Chondrocyte (in vitro differentiated cells): ENCODE measurements around the gene RSPH6A. TPM values are rescaled to one million over a fixed set of nuclear protein-coding genes. Genes with fewer than 3 reads are reported as not detected.

ENCODE experiments used
- DNase-seq: peaks from one replicate; pipeline ENCODE4 v3.0.0; 2021; ENCODE audit warnings: mixed read lengths, low spot score
- H3K27ac Mint-ChIP-seq: one replicate; pipeline ENCODE4 v1.8.0; 2021; ENCODE audit warnings: mild to moderate bottlenecking, moderate library complexity, mixed read lengths; ENCODE audit not compliant: unreplicated experiment
- H3K27me3 Mint-ChIP-seq: 2 replicates; pipeline ENCODE4 v1.8.0; 2021; ENCODE audit warnings: low read depth, mixed read lengths
- H3K36me3 Mint-ChIP-seq: 2 replicates; pipeline ENCODE4 v1.8.0; 2021; ENCODE audit warnings: low read depth, mixed read lengths
- H3K4me1 Mint-ChIP-seq: 2 replicates; pipeline ENCODE4 v1.8.0; 2021; ENCODE audit warnings: low read depth, mild to moderate bottlenecking, mixed read lengths
- H3K4me3 Mint-ChIP-seq: one replicate; pipeline ENCODE4 v1.8.0; 2021; ENCODE audit warnings: mild to moderate bottlenecking, moderate library complexity, mixed read lengths; ENCODE audit not compliant: unreplicated experiment
- H3K9me3 Mint-ChIP-seq: 2 replicates; pipeline ENCODE4 v1.8.0; 2021; ENCODE audit warnings: low read depth, mixed read lengths
- total RNA-seq: library from RNA; stranded (reverse); gene quantifications from 3 replicates; pipeline ENCODE4 v1.2.1, GENCODE V29; 2021
- TF ChIP-seq, protein P1 (sequence below): fragments of 200-600 bp; sonication (generic); IDR thresholded peaks from 2 replicates; pipeline ENCODE4 v1.5.0; 2021; ENCODE audit warnings: antibody characterized with exemption, mild to moderate bottlenecking, moderate library complexity

RSPH6A gene
- total RNA-seq, 1 donor from 2014 or later: 0.15 TPM

DNA sequence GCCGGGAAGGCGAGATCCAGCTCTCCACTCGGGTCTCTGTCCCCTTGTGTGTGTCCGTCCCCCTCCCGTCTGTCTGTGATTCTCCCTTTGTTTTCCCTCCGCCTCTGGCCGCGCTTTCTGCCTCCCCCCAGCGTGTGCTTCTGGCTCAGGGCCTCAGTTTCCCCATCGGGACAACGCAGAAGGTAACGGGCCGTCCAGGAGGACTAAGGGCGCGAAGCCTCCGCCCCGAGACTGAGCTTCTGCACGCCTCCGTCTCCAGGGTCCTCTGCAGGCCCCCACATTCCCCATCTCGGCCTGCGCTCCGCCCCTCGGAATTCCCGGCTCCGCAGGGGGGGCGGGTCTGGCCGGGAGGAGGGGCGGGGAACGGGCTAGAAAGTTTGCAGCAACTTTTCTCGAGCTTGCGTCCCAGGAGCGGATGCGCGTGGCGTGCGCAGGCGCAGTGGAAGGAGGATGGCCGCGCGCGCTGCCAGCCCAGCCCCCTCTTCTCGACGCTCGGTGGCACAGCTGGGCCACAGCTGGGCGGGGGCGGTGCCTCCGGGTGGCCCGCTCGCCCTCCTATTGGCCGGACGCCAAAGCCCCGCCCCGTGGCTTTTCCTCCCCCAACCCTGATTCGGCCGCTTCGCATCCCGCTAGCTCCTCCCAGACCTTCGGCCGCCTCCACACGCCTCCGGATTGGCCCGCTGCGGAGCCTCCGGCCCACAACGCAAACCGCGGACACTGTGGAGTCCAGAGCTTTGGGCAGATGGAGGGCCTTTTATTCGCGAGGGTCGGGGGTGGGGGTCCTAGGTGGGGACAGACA, 45.9 kb downstream of the RSPH6A start, which contains the start of gene SIX5:
Gene SIX5 (minus strand): TSS at position 269 of the 799 bp plus-strand sequence. CDS start 408 bp downstream, outside the sequence.
- H3K36me3 Mint-ChIP-seq: peaks cover 3% of the 10 kb centered on the region
- peak within 1 kb of the TSS; percentile 99 for H3K27ac Mint-ChIP-seq
- no peaks in the 10 kb centered on the region for H3K27me3 Mint-ChIP-seq
- peak within 1 kb of the TSS; percentile 95 for H3K4me3 Mint-ChIP-seq
- TF ChIP-seq, protein P1, sequence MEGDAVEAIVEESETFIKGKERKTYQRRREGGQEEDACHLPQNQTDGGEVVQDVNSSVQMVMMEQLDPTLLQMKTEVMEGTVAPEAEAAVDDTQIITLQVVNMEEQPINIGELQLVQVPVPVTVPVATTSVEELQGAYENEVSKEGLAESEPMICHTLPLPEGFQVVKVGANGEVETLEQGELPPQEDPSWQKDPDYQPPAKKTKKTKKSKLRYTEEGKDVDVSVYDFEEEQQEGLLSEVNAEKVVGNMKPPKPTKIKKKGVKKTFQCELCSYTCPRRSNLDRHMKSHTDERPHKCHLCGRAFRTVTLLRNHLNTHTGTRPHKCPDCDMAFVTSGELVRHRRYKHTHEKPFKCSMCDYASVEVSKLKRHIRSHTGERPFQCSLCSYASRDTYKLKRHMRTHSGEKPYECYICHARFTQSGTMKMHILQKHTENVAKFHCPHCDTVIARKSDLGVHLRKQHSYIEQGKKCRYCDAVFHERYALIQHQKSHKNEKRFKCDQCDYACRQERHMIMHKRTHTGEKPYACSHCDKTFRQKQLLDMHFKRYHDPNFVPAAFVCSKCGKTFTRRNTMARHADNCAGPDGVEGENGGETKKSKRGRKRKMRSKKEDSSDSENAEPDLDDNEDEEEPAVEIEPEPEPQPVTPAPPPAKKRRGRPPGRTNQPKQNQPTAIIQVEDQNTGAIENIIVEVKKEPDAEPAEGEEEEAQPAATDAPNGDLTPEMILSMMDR: no peak
- H3K9me3 Mint-ChIP-seq: no peaks in the 10 kb centered on the region
- H3K4me1 Mint-ChIP-seq: peaks cover 37% of the 10 kb centered on the region
- peak; percentile 98 for DNase-seq

DNA sequence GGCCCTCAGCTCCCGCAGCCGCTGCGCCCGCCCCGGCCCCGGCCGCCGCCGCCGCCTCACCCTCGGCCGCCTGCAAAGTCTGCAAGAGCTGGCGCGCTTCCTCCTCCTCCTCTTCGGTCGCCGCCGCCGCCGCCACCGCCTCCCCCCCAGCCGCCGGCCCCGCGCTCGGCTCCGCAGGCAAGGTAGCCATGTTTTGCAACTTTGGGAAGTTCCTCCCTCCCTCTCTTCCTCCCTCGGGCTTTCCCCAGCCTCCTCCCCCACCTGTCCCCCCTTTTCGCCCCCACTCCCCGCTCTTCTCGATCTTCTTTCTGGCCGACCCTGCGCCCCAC, 46.5 kb downstream of the RSPH6A start:
- Mint-ChIP-seq H3K36me3 (peaks cover 3% of the 10 kb centered on the region), H3K4me3 (peak overlapping the region; percentile 95), H3K27ac (peak overlapping the region; percentile 99), H3K4me1 (peaks cover 37% of the 10 kb centered on the region), H3K9me3 (no peaks in the 10 kb centered on the region), H3K27me3 (no peaks in the 10 kb centered on the region)
- no peak for DNase-seq
- TF ChIP-seq, protein P1: no peak

GRCh38 chr19:45767881-45768654, 47.0 kb downstream of the RSPH6A start:
- H3K27ac Mint-ChIP-seq: peak overlapping the region; percentile 92

DNA sequence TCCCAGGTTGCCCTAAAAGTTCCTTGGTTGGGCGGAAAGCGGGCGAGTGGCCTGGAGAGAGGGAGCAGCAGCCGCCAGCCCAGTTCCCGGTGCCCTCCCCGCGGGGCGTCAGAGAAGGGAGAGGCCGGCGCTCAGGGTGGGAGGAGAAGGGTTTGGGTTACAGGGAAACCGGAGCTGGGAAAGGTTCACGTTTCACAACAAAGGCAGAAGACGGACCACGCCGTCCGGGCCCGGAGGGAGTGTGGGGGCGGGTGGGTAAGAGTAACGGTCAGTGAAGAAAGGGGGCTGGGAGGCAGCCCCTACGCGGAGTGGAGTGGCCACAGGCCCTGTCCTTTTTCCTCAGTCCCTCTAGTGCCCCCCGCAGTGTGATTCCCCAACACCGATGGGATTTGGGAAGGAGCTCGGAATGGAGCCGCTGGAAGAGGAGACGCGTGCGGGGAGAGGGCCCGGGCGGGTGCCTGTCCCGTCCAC, 47.7 kb downstream of the RSPH6A start:
- no peaks in the 10 kb centered on the region for H3K9me3 Mint-ChIP-seq
- peak overlapping the region; percentile 79 for H3K4me3 Mint-ChIP-seq
- no peak for DNase-seq
- H3K27ac Mint-ChIP-seq: peak overlapping the region; percentile 92
- peaks cover 3% of the 10 kb centered on the region for H3K36me3 Mint-ChIP-seq
- H3K4me1 Mint-ChIP-seq: peaks cover 37% of the 10 kb centered on the region
- no peaks in the 10 kb centered on the region for H3K27me3 Mint-ChIP-seq
- TF ChIP-seq, protein P1: no peak

More at GRCh38 chr19:45767881-45768654, 47.0 kb downstream of the RSPH6A start:
- Mint-ChIP-seq H3K4me1 (peaks cover 37% of the 10 kb centered on the region), H3K36me3 (peaks cover 3% of the 10 kb centered on the region), H3K9me3 (no peaks in the 10 kb centered on the region), H3K27me3 (no peaks in the 10 kb centered on the region), H3K4me3 (peak overlapping the region; percentile 79)
- TF ChIP-seq, protein P1: no peak
- no peak for DNase-seq

- Mint-ChIP-seq H3K9me3 (no peaks in the 10 kb centered on the region), H3K4me1 (peaks cover 31% of the 10 kb centered on the region), H3K27me3 (no peaks in the 10 kb centered on the region), H3K36me3 (peaks cover 3% of the 10 kb centered on the region), H3K27ac (peak overlapping the region; percentile 92), H3K4me3 (peak overlapping the region; percentile 79)
- DNase-seq: no peak
- TF ChIP-seq, protein P1: no peak
Measured at GRCh38 chr19:45766869-45767346, 48.2 kb downstream of the RSPH6A start.
